Kasumi-1 (cell line): ENCODE data around the gene AASDH.
"Not testable (repeated sequence)": the region's sequence is repeated elsewhere in the genome, so short reads cannot be mapped to it uniquely, and the experiment has no call there.

Source experiments
- DNase-seq, 2 experiments: peaks; one replicate each; lab custom pipeline; 2025; lab: John Stamatoyannopoulos, UW

AASDH gene

DNA sequence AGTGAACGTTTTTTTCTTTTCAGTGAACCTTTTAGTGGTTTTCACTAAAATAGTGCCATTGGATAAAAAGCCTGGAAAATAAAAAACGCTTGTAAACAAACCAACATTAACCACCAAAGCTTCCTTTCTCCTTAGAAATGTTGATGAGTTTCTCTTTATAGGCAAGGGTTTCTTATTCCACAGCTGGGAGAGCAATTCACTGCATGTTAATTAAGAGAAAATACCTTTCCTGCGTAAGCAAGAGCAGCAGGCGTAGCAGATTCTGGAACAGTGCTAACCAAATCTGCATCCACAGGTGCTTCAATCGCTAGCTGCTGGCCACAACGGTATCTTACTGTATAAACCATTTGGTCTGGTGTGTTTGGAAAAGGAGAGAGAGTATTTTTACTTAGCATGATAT, 13.3 kb upstream of the AASDH start:
- DNase-seq = no peak

DNA sequence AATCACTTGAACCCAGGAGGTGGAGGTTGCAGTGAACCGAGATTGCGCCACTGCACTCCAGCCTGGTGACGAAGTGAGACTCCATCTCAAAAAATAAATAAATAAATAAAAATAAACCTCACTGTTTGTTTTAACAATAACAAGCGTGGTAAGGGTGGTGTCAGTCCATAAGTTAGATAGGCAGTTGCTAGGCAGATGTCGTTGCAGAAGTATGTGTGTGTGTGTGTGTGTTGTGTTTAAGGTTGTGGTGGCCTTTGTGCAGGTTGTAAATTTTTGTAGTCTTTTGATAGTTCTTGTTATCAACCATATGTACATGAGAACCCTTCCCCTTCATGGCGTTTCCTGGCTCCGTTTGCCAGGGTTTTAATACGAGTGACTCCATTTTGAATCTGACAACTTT, 4.0 kb upstream of the AASDH start:
- no peak for DNase-seq

DNA sequence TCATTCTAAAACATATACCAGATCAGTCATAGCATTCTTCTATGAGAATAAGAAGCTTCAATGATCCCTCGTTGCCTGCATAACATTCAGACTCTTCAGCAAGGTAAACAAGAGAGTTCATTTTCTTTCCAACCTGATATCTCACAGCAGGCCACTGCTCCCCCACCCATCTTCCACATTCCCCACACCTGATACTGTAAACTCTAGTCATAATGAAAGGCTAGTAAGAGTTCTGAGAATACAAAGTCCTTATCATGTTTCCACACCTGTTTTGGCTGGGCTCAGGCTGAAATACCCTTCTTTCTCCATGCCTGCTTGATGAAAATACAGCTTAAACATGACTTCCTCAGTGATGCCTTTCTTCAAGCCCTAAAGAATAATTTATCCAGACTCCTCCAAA, 2.3 kb upstream of the AASDH start:
- no peak for DNase-seq

DNA sequence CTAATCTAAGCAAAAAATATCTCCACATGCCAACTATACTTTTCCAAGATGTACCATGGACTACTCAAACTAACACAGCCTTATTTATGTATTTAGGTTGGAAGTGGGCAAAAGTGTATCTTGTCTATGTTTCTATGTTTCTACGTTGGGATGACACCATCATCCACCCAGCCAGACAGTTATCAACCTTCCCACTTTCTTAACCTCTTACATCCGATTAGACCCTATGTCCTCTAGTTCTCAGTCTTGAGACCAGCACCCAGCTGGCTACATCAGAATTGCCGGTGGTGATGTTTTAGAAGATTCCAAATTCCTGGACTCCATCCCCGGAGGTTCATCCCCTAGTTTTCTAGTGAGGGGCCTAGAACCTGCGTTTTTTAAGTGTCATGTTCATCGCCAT, 1.0 kb upstream of the AASDH start:
- DNase-seq = peak; percentile 61 to 74

DNA sequence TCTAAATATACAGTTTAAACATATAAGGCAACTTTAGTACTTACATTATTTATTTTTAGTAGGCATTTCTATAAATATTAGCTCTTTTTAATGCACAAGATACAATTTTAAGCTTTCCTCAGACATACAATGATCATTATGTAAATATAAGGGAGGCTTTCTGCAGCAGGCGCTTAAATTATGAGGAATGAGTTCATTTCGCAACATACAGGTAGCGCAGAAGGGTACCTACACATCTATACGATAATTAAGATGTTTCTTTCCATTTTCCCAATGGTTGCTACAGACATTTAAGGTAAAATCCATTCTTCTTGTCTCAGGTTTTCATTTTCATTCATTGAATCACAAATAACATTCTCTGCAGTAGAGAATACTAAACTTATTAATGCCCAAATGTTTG, 1.2 kb downstream of the AASDH start:
- no peak for DNase-seq

DNA sequence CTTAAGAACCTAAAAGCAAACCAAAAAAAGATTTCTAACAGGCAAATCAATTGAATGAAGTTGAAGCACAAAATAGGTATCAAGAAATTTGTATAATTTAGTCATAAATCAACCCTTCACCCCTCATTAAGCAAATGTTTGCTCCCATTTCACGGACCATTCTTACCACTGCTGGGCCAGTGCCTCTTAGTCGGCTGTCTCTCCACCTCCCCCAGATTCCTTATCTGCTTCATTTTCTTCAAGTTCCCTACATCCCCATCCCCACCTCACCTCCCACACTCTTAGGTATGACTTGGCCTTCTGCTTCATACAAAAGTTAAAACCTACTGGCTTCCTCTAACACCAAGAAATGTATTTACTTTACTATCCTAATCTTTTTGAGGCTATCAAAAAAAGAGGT, 11.8 kb downstream of the AASDH start:
- DNase-seq = no peak

DNA sequence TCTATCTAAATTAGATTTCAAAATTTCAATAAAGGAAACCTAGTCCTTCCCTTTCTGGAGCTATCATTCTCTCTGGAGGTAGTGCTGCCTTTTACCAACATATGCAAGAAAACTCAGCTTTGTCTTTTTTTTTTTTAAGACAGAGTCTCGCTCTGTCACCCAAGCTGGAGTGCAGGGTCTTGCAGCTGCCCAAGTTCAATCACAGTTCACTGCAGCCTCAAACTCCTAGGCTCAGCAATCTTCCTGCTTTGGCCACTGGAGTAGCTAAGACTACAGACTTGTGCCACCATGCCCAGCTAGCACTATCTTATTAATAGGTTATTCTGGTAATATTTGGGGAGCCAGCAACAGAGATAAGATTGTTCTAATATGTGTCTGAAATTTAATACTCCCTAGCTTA, 12.3 kb downstream of the AASDH start:
- DNase-seq = no peak

DNA sequence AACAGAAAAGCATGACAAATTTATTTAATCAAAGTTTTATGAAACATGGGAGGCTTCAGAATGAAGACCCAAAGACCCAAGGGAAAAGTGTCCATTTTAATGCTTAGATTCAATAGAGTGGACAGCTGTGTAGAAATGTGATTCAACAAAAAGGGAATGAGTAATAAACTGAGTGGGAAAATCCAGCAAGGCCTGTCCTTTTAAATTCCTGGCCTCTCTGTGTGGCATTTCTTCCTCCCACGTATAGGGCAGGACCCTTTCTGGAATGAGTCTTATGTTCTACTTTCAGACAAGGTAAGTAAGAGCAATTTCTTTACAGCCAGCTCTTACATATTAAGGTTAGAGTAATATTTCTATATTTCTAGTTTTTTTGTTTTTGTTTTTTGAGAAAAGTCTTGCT, 14.5 kb downstream of the AASDH start:
- no peak for DNase-seq

DNA sequence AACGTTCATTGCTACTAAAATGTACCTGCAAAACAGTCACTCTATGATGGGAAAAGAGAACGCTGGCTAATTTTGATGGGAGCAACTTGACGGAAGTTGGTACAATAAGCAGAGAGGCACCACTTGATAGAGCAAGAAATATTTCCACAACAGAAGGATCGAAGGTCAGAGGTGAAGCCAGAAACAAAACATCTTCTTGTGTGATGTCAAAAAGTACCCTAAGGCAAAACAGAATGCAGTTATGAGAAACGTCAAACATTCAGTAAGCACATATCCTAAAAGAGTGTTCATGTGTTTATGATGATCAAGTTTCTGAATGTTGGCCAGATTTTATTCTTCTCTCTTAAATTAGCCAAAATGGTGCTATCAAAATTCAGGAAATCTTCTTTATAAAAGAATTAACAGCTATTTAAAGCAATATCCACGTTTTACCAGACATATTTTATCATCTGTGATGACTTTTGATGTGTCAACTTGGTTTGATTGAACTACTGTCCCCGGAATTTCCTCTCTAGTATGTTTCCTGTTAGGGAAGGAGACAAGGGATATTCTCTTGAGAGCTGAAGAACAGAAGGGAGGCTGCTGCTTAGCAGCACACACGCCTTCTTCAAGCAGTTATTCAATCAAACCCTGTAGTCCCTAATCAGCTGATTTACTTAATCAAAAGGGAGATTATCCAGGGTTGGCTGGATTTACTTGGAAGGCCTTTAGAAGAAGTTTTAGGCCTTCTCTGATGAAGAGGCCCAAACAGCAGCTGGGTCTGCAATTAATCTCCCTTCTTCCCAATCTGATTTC, 15.7 kb downstream of the AASDH start:
- DNase-seq = no peak

DNA sequence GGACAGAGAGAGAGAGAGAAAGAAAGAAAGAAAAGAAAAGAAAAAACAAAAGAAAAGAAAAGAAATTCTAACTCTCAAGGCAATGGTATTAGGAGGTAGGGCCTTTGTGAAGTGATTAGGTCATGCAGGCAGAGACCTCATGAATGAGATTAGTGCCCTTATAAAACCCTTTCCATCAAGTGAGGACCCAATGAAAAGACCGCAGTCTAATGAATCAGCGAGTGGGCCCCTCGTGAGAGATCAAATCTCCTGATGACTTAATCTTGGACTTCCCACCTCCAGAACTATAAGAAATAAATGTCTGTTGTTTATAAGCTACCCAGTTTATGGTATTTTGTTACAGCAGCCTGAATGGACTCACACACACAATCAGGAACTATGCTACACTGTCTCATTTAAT, 16.9 kb downstream of the AASDH start:
- no peak for DNase-seq

DNA sequence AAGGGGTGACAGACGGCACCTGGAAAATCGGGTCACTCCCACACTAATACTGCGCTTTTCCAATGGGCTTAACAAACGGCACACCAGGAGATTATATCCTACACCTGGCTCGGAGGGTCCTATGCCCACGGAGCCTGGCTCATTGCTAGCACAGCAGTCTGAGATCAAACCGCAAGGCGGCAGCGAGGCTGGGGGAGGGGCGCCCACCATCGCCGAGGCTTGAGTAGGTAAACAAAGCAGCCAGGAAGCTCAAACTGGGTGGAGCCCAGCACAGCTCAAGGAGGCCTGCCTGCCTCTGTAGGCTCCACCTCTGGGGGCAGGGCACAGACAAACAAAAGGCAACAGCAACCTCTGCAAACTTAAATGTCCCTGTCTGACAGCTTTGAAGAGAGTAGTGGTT, 24.3 kb downstream of the AASDH start:
- not testable (repeated sequence) for DNase-seq

DNA sequence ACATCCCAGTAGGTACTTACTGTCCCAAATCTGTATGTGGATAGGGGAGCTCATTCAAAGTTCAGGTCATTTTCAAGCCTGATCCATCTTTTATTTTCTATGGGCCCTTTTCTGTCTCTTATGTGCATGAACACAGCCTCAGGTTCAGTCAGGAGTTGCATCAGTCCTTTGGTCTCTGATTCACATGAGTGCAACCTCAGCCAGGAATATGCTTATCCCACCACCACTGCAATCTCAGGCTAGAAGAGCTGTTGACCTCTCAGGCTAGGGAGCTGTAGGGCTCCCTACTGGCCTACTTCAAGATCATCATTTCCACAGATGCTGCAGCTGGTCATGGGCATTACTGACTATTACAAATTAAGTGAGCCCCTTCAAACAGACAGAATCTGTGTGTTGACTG, 27.2 kb downstream of the AASDH start:
- DNase-seq = no peak

DNA sequence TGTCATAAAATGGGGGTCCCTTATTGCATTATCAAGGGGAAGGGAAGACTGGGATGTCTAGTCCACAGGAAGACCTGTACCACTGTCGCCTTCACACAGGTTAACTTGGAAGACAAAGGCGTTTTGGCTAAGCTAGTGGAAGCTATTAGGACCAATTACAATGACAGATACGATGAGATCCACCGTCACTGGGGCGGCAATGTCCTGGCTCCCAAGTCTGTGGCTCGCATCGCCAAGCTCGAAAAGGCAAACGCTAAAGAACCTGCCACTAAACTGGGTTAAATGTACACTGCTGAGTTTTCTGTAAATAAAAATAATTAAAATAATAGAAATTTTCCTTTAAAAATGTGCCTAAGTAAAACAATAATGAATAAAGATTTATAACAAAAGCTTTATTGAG, 30.6 kb downstream of the AASDH start:
- no peak for DNase-seq

DNA sequence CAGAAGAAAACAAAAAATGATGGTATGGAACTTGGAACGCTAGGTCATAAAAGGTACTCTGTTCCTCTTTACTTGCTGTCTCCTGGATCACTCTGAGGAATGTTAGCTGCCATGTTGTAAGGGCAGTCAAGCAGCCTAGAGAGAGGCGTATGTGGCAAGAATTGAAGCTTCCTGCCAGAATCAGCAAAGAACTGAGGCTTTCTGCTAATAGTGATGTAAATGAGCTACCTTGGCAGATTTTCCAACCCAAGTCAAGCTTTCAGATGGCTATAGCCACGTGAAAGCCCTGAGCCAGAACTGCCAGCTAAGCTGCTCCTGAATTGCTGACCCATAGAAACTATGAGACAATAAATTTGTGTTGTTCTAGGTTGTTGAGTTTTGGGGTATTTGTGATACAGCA, 38.7 kb downstream of the AASDH start:
- DNase-seq = no peak

DNA sequence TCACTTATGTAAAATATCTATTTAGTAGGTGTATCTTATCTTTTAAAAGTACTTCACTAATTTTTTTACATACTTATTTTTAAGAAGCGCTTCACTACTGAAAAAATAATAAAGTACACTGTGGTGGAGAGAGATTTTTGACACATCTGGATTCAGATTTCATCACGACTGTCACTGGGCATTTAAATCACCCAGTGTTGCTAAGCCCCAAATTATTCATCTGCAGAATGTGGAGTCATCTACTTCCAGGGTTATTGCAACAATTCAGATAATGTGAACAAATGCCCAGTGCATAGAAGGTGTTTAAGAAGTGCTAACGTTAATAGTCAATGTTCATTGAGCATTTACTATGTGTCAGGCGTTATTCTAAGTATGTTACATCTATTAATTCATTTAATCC, 41.8 kb downstream of the AASDH start:
- no peak for DNase-seq

DNA sequence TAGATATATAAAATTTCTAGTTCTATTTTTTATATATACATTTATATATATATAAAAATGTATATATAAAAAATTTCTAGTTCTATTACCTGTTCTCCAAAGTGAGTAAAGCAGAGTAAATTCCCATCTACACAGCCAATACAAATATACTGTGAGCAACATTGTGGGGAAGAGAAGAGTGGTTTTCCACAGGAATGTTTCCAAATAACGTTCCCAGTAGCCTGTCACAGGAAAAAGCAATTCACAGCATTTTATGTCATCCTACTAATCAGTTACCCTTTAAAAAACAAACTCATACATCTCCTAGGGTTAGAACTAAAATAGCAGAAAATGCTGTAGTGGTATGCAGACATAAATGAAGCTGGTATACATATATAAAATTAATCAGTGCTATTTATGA, 44.5 kb downstream of the AASDH start:
- DNase-seq = no peak

DNA sequence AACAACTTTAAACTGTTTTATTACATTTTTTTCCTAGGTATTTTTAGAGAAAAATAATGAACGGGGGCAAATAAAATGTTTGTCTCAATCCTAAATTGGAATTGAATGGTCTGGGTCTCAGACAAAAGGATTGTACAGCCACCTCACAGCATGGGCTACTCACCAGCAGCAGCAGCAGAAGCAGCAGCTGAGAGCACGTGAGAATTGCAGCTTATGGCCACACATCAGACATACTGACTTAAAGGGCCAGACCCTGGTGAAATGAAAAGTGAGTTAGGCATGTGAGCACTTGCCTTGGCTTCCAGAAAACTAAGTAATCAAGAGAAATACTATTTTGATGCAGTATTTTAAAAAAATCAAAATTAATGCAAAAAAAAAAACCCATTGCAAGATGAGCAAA, 56.6 kb downstream of the AASDH start:
- DNase-seq = no peak

DNA sequence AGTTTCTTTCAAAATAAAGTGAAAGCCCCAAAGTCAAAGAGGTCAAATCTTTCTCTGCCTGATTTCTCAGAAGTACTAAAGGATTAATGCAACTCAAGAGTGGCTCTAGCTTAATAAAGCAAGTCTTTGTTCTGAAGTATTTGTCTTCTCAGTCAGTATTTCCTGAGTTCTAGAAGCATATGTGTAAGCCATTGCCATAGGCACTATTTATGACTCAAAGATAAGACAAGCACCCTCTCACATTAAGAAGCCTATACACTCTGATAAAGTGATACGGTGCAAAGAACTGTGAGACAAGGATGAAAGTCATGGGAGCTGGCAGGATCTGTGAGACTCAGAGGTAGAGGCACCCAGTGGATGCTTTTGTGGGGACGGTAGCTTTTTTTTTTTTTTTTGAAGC, 60.9 kb downstream of the AASDH start:
- DNase-seq = no peak

DNA sequence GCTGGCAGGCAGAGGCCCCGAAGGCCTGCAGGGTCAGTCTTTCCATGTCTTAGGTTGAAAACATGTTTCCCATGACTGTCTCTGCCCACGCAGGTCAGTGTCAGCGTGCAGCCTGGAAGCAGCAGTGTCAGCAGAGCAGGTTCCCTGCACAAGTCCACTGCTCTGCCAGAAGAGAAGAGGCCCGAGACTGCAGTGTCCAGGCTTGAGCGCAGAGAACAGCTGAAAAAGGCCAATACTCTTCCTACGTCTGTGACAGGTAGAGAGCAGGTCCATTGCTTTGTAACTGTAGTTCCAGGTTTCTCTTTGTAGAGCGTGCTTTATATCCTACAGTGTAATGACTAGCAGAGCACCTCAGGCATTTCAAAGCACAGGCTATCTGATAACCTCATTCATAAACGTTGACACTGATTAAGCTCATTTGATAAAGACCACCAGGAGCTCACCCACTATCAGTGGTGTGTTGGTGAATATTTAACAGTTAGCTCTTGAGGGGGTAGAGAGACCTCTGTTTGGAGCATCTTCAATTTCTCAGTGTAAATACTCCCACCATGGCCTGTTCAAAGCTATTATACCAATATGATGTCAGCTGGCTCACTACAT, 63.2 kb downstream of the AASDH start:
- DNase-seq = no peak

DNA sequence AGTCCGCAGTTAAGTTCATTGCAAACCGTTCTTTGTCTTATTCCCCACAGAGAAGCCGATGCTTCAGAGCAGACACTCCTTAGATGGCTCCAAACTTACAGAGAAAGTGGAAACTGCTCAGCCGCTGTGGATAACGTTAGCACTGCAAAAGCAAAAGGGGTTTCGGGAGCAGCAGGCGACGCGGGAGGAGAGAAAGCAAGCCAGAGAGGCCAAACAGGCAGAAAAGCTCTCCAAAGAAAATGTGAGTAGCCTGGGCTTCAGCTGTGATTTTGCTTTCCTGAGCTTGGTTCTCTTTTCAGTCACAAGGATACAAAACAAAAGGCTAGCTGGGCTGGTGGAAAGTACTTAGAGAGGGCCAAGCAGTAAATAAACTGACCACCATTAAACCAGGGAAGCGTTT, 64.0 kb downstream of the AASDH start:
- no peak for DNase-seq

DNA sequence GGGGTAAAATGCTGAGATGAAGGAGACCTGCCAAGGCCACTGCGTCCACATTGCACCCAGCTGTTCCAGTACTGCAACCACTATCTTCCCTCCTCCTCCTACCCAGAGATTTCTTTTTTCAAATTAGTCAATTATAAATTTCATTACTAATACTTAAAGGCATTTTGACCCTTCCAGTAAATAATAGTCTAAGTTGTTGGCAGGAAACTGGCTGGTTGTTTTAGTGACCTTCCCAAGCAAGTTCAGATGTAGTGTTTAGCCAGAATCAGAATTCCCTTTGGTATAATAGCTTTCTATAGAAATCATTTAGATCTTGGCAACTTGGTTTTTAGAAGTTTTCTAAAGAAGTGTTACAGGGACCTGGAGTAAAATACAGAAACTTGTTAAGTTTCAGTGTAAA, 66.0 kb downstream of the AASDH start:
- no peak for DNase-seq

DNA sequence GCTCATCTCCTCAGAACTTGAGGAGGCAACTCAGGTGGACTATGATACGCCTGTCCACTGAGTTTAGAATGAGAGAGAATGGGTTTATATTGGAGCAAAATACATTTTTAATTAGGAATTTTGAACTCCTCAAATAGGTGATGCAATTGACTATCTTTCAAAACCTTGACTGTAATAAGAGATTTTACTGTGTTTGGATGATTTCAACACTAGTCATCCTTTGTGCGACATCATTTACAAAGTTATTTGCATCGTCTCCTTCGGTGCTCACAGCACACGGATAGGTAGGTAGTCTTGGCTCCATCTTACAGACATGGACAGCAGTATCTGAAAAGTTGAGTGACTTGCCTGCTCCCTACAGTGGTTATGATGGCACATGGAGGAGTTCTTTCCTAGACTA, 67.0 kb downstream of the AASDH start:
- no peak for DNase-seq

DNA sequence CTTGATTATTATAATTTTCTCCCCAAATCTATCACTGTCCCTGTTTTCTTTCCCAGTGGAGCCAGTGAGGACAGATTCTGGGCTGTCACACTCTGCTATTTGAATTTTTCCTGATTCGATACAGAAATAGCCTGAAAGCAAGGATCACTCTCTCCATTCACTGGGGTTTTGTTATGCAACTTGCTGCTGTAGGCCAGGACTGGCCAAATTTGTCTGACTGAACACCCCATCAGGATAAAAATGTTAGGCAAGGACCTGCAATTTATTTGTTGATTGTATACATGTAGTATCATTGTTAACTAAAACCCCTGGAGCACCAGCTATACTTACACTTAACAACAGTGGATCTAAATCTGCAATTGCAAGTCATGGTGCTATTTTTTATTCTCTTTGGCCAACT, 68.7 kb downstream of the AASDH start:
- no peak for DNase-seq

DNA sequence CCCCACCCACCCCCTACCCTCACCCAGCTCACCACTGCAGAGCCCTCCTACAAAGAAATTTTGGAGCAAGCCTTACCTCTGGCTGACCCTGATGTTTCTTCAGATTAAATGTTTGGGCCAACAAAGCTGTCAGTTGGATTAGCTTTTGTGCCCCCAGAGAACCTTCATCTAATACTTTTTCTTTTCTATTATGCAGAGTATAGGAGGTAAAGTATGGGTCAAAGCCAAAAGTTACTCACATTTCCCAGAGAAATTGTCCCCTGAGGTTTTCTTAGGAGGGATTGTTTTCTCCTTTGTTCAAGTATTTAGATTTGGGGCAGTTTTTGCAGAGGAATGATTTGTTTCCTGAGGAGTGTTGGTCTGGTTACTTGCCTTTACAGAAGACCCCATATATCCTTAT, 69.5 kb downstream of the AASDH start:
- no peak for DNase-seq
